ENCODE data around the gene PNKD.
"Not testable (repeated sequence)": the region's sequence is repeated elsewhere in the genome, so short reads cannot be mapped to it uniquely, and the experiment has no call there.

Gene PNKD

DNA sequence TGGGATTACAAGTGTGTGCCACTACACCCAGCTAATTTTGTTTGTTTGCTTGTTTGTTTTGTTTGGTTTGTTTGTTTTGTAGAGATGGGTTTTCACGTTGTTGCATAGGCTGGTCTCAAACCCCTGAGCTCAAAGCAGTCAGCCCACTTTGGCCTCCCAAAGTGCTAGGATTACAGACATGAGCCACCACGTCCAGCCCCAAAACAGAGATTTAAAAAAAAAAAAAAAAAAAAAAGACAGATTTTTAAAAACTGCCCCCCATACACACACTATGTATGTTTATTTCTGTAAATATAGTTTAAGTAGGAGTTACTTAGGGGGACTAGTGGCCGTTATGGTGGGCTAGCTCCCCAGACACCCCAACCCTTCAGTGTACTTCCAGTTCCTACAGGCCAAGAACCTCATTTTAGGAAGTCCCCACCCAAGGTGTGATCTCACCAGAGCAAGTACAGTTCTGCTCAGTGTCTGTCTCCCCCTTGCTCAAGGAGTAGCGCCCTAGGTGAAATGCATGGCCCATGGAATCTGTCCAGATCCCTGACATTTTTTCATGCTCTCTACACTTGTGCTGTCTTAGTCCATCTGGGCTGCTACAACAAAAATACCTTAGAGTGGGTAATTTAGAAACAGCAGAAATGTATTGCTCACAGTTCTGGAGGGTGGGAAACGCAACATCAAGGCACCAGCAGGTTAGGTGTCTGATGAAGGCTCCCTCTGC lies 23.6 kb downstream of the PNKD start:
- no peak for DNase-seq

DNA sequence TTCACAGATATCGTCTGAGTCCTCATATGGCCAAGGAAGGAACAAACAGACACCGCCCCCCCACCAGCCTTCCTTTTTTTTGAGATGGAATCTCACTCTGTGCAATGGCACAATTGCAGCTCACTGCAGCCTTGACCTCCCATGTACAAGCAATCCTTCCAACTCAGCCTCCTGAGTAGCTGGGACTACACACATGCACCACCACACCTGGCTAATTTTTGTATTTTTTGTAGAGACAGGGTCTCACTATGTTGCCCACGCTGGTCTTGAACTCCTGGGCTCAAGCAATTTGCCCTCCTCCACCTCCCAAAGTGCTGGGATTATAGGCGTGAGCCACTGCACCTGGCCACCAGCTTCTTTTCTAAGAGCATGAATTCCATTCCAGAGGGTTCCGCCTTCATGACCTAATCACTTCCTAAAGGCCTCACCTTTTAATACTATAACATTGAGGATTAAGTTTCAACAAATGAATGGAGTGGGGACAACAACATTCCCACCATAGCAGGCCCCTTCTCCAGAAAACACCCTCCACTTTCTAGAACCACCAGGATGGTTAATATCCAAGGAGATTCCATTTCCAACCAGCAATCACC lies 24.2 kb downstream of the PNKD start:
- DNase-seq = no peak

DNA sequence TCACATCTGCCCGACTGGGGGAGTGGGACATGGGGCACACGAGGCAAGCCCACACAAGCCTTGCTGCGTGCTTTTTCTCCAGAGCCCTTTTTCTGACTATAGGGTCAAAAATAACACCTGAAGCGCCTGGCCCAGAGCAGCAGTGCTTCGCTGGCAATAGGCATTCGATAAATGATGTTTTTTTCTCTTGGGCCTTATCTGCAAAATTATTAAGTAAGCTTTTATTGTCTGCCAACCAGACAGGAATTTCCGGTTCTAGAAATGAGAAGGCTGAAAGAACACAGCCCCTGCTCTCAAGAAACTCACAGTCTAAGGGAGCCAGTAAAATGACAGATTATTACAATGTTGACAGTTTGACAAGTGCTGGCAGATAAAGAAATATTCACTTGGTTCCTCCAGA lies 24.7 kb downstream of the PNKD start:
- DNase-seq = no peak

DNA sequence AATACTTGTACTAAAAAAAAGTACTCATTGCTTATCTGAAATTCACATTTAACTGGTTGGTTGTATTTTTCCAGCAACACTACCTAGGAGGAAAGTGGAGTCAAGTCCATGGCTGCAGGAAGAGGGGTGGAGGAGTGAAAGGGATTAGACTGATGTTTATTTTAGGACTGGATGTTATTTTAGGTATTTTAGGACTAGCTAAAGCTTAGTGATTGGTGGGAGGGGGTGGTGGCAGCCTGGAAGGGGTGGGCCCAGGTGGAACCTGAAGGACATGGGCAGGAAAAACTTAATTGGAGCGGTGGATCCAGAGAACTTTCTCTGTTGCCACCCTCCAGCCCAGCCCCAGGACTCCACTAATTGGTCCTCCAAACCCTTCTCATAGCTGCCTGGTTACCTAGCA lies 25.9 kb downstream of the PNKD start:
- DNase-seq = no peak

DNA sequence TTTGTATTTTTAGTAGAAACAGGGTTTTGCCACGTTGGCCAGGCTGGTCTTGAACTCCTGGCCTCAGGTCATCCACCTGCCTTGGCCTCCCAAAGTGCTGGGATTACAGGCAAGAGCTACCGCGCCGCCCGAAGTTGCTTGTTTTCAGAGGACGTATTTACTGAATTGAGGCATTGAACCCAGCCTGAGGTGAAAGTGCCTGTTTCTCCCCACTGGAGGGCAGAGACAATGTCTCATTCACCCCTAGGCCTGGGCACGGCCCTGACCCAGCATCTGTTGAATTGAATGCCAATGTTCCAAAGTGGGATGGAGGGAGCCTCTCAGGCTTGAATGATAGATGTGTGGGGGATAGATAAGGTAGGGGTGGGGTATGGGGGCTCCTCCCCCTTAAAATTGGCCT lies 26.5 kb downstream of the PNKD start:
- DNase-seq = no peak

DNA sequence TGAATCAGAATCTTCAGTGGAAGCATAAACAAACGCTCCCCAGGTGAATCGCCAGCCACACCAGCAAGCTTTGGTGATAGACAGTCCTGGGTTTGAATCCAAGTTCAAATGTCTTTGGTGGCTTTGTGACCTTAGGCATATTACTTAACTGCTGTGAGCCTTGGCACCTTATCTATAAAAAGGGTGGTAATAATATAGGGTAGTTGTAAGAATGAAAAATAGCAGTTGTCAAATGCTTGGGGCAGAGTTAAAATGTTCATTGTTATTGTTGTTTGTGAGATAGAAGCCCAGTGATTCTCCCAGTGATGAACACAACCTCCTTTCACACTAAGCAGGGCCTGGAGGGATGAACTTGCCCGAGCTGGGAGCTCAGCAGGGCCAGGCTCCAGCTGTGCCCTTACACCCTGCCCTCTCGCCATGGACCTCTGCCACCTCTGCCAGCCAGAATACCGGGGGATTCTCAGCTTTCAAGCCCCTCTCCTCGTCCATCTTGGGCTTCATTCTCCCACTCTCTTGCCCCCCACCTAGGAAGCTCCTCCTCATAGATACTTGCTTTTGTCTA lies 28.1 kb downstream of the PNKD start:
- DNase-seq = no peak

DNA sequence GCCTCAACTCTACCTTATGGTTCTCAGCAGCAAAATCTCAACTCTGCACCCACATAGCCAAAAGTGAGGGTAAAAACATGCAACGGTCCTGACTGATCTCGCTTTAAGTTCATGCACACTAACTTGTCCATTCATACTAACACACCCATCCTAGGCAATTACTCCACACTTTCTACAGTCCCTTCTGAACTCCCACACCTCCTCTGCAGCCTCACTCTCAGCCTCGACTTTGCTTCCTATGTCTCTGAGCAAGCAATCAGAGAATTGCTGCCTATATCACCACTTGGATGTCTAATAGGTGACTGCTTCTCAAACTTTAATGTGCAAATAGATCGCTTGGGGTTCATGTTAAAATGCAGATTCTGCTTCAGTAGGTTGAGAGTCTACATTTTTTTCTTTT lies 29.8 kb downstream of the PNKD start:
- DNase-seq = no peak

DNA sequence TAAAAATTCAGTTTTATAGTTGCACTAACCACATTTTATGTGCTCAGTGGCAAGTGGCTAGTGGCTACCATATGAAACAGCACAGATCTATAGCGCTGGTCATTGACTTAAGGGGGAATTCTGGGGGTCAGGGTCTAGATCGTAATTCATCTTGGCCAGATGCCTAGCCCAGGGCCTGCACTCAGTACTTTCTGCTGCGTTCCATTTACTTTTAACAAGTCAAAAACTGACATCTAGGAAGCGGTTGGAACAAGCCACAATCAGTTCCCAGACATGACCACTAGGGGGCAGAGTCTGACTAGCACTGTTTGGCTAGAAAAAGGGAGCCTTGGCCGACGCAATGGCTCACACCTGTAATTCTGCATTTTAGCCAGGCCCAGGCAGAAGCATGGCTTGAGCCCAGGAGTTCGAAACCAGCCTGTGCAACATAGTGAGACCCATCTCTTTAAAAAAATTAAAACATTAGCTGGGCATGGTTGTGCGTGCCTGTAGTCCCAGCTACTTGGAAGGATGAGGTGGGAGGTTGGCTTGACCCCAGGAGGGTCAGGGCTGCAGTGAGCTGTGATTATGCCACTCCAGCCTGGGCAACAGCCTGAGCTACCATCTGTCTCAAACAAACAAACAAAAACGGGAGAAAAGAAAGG lies 31.0 kb downstream of the PNKD start:
- peak; percentile 65 for DNase-seq

DNA sequence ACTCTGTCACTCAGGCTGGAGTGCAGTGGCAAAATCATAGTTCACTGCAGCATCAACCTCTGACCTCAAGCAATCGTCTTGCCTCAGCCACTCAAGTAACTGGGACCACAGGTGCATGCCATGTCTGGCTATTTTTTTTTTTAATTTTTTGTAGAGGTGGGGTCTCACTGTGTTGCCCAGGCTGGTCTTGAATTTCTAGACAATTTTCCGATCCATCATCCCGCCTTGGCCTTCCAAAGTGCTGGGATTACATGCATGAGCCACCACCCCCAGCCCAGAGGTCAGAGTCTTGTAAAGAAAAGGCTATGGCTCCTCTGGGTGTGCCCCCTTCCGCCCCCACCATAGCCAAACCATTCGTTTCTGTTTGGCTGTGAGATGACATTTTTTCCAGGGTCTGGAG lies 35.1 kb downstream of the PNKD start:
- no peak for DNase-seq

DNA sequence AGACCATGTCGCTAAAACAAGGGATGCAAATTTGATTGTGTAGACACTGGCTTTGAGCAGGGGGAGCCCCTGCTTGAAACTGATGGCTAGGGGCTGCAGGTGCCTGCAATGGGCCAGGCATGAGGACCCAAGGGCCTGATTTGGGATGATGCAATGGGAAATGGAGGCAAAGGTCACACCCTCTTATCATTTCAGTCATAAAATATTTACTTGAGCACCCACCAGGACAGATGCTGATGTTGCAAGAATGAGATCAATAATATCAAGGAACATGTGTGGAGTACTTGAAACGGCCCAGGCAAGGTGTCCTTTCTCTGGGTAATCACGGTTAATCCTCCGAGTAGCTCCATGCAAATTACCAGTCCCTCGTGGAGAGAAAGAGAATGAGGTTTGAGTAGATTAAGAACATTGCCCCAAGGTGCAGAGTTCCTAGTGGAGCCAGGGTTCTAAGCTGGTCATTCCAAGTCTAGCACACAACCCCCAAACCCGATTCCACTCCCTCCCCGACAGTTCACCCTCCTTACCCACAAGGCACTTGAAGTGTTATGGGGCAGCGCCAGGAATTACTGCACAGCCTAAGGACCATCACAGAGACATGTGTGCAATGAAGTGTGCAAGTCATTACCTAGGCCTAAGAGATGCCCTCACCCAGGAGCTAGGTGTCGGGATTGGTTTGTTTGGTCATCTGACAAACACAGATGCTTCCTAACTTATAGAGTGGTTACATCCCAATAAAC lies 36.0 kb downstream of the PNKD start:
- DNase-seq = no peak

DNA sequence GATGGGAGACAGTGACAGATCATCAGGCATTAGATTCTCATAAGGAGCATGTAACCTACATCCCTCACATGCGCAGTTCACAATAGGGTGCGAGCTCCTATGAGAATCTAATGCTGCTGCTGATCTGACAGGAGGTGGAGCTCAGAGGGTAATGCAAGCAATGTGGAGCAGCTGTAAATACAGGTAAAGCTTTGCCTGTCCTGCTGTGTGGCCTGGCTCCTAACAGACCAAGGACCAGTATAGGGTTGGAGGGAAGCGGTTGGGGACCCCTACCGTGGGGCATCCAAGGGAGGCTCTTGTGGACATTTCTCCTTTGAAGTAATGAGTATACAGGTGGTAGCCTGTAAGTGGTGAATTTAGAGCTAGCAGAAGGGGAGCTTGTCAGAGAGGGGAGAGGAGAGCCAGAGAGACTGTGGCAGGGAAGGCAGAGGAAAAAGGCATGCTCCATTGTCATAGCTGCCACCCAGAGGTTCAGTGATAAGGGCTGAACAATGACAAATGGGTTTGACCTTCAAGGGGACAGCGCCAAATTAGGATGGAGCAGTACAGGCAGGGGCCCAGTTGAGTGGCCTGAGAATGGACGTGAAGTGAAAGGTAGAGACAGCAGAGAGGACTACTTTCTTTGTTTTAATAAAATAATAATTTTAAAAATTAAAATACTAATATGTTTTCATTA lies 37.2 kb downstream of the PNKD start:
- no peak for DNase-seq

DNA sequence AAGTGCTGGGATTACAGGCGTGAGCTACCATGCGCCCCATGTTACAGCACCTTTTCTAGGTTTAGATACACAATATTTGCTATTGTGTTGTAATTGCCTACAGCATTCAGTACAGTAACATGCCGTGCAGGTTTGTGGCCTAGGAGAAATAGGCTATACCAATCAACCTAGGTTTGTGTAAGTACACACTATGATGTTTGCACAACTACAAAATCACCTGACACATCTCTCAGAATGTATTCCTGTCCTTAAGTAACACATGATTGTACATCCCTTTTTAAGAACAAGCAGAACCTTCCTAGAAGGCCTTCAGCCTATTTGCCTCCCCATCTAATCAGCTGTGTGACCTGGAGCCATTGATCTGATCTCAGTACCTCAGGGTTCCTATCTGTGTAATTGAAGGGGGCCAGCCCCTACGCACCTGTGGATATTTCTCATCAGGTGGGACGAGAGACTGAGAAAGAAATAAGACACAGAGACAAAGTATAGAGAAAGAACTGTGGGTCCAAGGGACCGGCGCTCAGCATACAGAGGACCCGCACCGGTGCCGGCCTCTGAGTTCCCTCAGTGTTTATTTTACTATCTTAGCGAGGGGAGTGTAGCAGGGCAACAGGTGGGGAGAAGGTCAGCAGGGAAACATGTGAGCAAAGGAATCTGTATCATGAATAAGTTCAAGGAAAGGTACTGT lies 40.7 kb downstream of the PNKD start:
- DNase-seq = no peak

DNA sequence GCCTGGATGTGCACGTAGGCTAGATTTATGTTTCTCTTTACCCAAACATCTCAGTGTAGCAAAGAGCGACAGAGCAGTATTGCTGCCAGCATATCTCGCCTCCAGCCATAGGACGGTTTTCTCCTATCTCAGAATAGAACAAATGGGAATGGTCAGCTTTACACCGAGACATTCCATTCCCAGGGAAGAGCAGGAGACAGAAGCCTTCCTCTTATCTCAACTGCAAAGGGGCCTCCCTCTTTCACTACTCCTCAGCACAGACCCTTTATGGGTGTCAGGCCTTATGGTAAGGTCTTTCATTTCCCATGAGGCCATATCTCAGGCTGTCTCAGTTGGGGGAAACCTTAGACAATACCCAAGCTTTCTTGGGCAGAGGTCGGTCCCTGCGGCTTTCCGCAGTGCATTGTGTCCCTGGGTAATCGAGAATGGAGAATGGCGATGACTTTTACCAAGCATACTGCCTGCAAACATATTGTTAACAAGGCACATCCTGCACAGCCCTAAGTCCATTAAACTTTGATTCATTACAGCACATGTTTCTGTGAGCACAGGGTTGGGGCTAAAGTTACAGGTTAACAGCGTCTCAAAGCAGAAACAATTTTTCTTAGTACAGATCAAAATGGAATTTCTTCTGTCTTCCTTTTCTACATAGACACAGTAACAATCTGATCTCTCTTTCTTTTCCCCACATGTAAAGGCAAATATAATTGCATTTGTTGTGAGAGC lies 41.4 kb downstream of the PNKD start:
- DNase-seq = not testable (repeated sequence)

DNA sequence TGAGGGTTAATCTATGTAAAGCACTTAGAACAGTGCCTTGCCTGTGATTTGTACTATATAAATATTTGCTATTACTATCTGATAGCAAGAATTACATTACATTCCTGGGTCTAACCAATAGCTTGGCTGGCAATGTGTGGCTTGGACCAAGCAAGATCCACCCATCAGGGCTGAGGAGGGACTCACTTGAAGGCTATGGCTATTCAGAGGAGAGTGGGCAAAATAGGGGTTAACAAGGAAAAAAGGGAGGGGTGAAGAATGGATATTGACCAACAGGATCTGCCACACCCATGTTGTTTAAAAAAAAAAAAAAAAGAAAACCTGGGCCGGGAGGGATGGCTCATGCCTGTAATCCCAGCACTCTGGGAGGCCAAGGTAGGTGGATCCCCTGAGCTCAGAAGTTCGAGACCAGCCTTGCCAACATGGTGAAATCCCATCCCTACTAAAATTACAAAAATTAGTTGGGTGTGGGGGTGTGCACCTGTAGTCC lies 42.0 kb downstream of the PNKD start:
- DNase-seq = no peak

DNA sequence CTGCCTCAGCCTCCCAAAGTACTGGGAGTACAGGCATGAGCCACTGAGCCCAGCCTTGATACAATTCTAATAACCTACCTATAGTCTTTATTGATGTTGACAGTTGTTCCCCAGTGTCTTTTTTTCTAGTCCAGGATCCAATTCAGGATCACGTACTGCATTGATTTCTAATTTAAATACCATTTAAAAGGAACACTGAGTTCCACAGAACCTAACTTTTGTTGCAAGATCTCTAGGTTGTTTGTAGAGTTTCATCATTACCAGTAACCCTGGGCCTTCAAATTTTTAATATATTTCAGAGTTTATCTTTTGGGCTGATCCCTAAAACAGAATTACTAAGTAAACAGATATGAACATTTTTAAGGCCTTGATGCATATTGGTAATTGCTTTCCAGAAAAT lies 43.0 kb downstream of the PNKD start:
- DNase-seq = no peak

DNA sequence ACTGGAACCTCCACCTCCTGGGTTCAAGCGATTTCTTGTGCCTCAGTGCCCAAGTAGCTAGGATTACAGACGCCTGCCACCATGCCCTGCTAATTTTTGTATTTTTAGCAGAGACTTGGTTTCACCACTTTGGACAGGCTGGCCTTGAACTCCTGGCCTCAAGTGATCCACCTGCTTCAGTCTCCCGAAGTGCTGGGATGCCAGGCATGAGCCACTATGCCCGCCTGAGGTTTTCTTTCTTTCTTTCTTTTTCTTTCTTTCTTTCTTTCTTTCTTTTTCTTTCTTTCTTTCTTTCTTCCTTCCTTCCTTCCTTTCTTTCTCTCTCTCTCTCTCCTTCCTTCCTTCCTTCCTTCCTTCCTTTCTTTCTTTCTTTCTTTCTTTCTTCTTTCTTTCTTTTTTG lies 44.4 kb downstream of the PNKD start:
- not testable (repeated sequence) for DNase-seq

DNA sequence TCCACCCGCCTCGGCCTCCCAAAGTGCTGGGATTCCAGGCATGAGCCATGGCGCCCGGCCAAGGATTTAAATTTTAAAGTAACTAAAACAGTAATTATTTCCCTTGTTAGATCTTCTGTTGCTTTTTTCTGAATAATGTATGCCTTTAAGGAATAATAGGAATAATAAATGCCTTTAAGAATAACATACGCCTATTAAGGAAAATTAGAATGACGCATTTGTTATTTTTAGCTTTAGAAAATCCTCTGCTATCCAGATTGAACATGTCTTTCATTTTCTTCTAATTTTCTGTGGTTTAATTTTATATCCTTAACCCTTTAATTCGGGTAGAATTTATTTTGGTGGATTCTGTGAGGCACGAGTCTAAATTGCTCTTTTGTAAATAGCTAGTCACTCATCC lies 45.1 kb downstream of the PNKD start:
- no peak for DNase-seq

DNA sequence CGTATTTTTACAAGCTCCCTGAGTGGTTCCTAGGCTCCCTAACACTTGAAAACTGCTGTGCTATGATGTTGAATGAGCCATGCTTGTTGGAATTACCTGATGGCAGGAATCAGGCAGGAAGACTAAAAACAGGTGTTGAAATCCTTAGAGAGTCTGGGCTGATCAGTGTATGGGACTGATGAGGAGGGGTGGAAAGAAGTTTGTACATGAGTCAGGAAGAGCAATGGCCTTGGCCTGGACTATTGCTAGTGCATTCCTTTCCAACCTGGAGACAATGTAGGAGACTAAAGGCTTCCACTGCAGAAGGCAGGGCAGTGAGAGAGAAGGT lies 46.9 kb downstream of the PNKD start:
- DNase-seq = no peak

DNA sequence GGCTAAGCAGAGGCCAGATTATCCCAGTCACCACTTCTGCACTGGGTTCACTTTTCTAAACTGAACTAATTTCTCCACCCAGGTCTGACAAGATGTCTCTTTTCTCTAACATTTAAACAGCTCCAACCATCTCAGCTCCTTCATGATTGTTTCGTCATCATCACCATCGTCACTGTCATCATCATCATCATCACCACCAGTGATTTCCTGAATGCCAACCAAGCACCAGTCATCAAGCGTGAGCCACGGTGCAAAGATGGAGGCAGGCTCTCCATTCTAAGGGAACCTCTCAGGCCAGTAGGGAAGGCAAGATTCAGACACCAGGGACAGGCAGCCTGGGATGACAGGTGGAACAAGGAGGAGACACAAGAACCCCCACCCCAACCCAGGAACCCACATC lies 47.5 kb downstream of the PNKD start:
- no peak for DNase-seq

DNA sequence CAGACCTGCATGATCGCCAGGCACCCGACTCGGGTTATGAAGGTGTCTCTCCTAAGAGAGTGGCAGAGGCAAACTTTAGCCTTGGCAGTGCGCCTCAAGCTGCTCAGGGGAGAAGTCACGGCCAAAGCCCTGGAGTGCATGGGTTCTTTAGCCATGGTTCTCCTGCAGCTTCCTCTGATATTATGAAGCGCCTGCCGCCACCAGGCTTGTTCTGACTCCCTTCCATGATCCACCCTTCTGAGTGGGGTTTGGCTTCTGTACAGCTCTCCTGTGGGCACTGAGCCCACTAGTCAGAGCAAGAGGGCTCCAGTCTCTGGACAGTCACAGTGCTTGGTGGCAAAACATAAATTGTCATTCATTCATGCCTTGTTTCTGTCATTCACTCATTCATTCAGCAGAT lies 47.9 kb downstream of the PNKD start:
- no peak for DNase-seq

DNA sequence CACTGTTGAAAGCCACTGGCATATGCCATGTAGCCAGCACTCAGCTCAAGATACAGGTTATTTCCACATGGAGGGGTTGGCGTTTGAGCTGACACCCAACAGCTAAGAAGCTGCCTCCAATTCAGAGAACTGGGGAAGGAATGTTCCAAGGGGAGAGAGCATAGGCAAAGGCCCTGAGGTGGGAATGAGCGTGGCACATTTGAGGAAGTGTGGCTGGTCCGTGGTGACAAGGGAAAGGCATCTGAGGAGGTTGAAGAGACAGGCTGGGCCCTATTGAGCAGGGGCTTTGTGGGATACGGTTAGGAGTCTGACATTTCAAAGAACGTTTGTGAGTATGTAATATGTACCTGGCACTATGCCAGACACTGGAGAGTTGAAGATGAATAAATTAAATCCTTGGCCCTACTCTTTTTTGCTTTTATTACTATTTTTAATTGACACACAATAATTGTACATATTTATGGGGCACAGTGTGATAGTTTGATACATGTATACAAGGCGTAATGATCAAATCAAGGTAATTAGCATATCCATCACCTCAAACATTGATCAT lies 49.6 kb downstream of the PNKD start:
- DNase-seq = no peak

All from NCI-H2171 (cell line).